ENCODE data around the gene PCLO. TPM values are rescaled to one million over a fixed set of nuclear protein-coding genes. Genes with fewer than 3 reads are reported as not detected.

The PCLO gene
- total RNA-seq, 1 experiment from 2014 or later = 4.1 TPM

GRCh38 chr7:82823073-82823472 lies 339.6 kb downstream of the PCLO start:
- no peaks in the 10 kb centered on the region for H3K9me3 ChIP-seq
- no peaks in the 10 kb centered on the region for H3K36me3 ChIP-seq (ENCODE audit: control insufficient read depth, insufficient read depth, low read length)
- H3K4me3 ChIP-seq (ENCODE audit: low read depth, low read length) = no peak overlapping the region
- Mint-ChIP-seq H3K36me3 (ENCODE audit: insufficient read depth, unreplicated experiment) (no peaks in the 10 kb centered on the region), H3K4me1 (ENCODE audit: low read depth, unreplicated experiment) (no peaks in the 10 kb centered on the region), H3K27ac (ENCODE audit: unreplicated experiment) (no peak overlapping the region), H3K27me3 (ENCODE audit: insufficient read depth, unreplicated experiment) (no peaks in the 10 kb centered on the region), H3K4me3 (ENCODE audit: unreplicated experiment) (no peak overlapping the region), H3K9me3 (ENCODE audit: unreplicated experiment) (no peaks in the 10 kb centered on the region)
- intact Hi-C loops (cut with micrococcal nuclease; ENCODE audit: unreplicated experiment) = no loop called here
- no peaks in the 10 kb centered on the region for H3K4me1 ChIP-seq
- CTCF ChIA-PET = no interaction called here
- no peak for DNase-seq
- no peaks in the 10 kb centered on the region for H3K27me3 ChIP-seq (replicated peaks; ENCODE audit: control insufficient read depth, insufficient read depth, low read length)
- no TSS peak for BruUV-seq (replicated peaks)
- POLR2A ChIA-PET = no interaction called here
- TF ChIP-seq CTCF (IDR thresholded peaks at IDR 0.05; ENCODE audit: insufficient read depth in 1 of 2, low read depth in 1 of 2, low read length in 1 of 2, severe bottlenecking in 1 of 2, unreplicated experiment in 1 of 2) = no peak

- no peaks in the 10 kb centered on the region for H3K9me3 ChIP-seq
- no peaks in the 10 kb centered on the region for H3K27me3 ChIP-seq (replicated peaks; ENCODE audit: control insufficient read depth, insufficient read depth, low read length)
- Mint-ChIP-seq H3K36me3 (ENCODE audit: insufficient read depth, unreplicated experiment) (no peaks in the 10 kb centered on the region), H3K27me3 (ENCODE audit: insufficient read depth, unreplicated experiment) (no peaks in the 10 kb centered on the region), H3K27ac (ENCODE audit: unreplicated experiment) (no peak overlapping the region), H3K4me3 (ENCODE audit: unreplicated experiment) (no peak overlapping the region), H3K9me3 (ENCODE audit: unreplicated experiment) (no peaks in the 10 kb centered on the region), H3K4me1 (ENCODE audit: low read depth, unreplicated experiment) (no peaks in the 10 kb centered on the region)
- no TSS peak for BruUV-seq (replicated peaks)
- no peak overlapping the region for H3K4me3 ChIP-seq (ENCODE audit: low read depth, low read length)
- DNase-seq = no peak
- no peaks in the 10 kb centered on the region for H3K36me3 ChIP-seq (ENCODE audit: control insufficient read depth, insufficient read depth, low read length)
- intact Hi-C loops (cut with micrococcal nuclease; ENCODE audit: unreplicated experiment) = no loop called here
- CTCF ChIA-PET = no interaction called here
- TF ChIP-seq CTCF (IDR thresholded peaks at IDR 0.05; ENCODE audit: insufficient read depth in 1 of 2, low read depth in 1 of 2, low read length in 1 of 2, severe bottlenecking in 1 of 2, unreplicated experiment in 1 of 2) = no peak
- no peaks in the 10 kb centered on the region for H3K4me1 ChIP-seq
- POLR2A ChIA-PET = no interaction called here
These were observed 341.6 kb downstream of the PCLO start for GRCh38 chr7:82821037-82821436.

GRCh38 chr7:82818171-82818570 lies 344.5 kb downstream of the PCLO start:
- DNase-seq = no peak
- Mint-ChIP-seq H3K9me3 (ENCODE audit: unreplicated experiment) (no peaks in the 10 kb centered on the region), H3K4me3 (ENCODE audit: unreplicated experiment) (no peak overlapping the region), H3K4me1 (ENCODE audit: low read depth, unreplicated experiment) (no peaks in the 10 kb centered on the region), H3K36me3 (ENCODE audit: insufficient read depth, unreplicated experiment) (no peaks in the 10 kb centered on the region), H3K27me3 (ENCODE audit: insufficient read depth, unreplicated experiment) (no peaks in the 10 kb centered on the region), H3K27ac (ENCODE audit: unreplicated experiment) (no peak overlapping the region)
- Histone ChIP-seq H3K4me1 (no peaks in the 10 kb centered on the region), H3K4me3 (ENCODE audit: low read depth, low read length) (no peak overlapping the region), H3K27me3 (replicated peaks; ENCODE audit: control insufficient read depth, insufficient read depth, low read length) (no peaks in the 10 kb centered on the region), H3K36me3 (ENCODE audit: control insufficient read depth, insufficient read depth, low read length) (no peaks in the 10 kb centered on the region), H3K9me3 (no peaks in the 10 kb centered on the region)
- BruUV-seq (replicated peaks) = no TSS peak
- ChIA-PET POLR2A (no interaction called here), CTCF (no interaction called here)
- TF ChIP-seq CTCF (IDR thresholded peaks at IDR 0.05; ENCODE audit: insufficient read depth in 1 of 2, low read depth in 1 of 2, low read length in 1 of 2, severe bottlenecking in 1 of 2, unreplicated experiment in 1 of 2) = no peak
- intact Hi-C loops (cut with micrococcal nuclease; ENCODE audit: unreplicated experiment) = no loop called here

Data from Caco-2 (cell line).